Left lung (tissue), 10 donors: ENCODE data around the gene HMGN4. TPM values are rescaled to one million over a fixed set of nuclear protein-coding genes. Genes with fewer than 3 reads are reported as not detected.

Source experiments
- ATAC-seq: fragments of 200-7000 bp; cut with Tn5 transposase; one replicate; pipeline ENCODE4 v1.9.1; 2020; ENCODE audit warnings: moderate library complexity
- DNase-seq, 4 donors: peaks; one replicate each; pipeline ENCODE4 v3.0.0-alpha.2; 2013 to 2020
- H3K27ac ChIP-seq, 2 donors: fragments of 200-600 bp; sonication (generic) in 1 of 2; one replicate each; pipeline versions ENCODE4 v1.5.0 to v1.8.0; 2020 to 2021
- H3K27me3 ChIP-seq, 2 donors: fragments of 200-600 bp; sonication (generic) in 1 of 2; one replicate each; pipeline versions ENCODE4 v1.5.0 to v1.8.0; 2020 to 2021
- H3K36me3 ChIP-seq, 2 donors: fragments of 200-600 bp; sonication (generic) in 1 of 2; one replicate each; pipeline versions ENCODE4 v1.5.0 to v1.8.0; 2020 to 2021
- H3K4me1 ChIP-seq, 2 donors: fragments of 200-600 bp; one replicate each; pipeline ENCODE4 v1.8.0; 2021
- H3K4me3 ChIP-seq, 2 donors: fragments of 200-600 bp; sonication (generic) in 1 of 2; one replicate each; pipeline versions ENCODE4 v1.5.0 to v1.8.0; 2020 to 2021; ENCODE audit warnings: mild to moderate bottlenecking in 1 of 2
- H3K9me3 ChIP-seq, 2 donors: fragments of 200-600 bp; sonication (generic) in 1 of 2; one replicate each; pipeline versions ENCODE4 v1.5.0 to v1.8.0; 2020 to 2021
- CTCF ChIP-seq, 2 donors: fragments of 200-600 bp; sonication (generic) in 1 of 2; IDR thresholded peaks; one replicate each; pipeline versions ENCODE4 v1.5.0 to v1.8.0; 2021; ENCODE audit warnings: antibody characterized with exemption in 2 of 2
- intact Hi-C, 2 donors: fragments of 100-400 bp; cut with DNase I; formaldehyde crosslinking; loops; one replicate each; pipeline versions ENCODE4 v1.11.2 to v1.14.2; 2022
- polyA plus RNA-seq, 6 donors: library from polyadenylated mRNA; unstranded; fragments of 120-200 nt; gene quantifications; one replicate each; pipeline ENCODE4 v1.2.1, GENCODE V29; 2013; ENCODE audit not compliant: insufficient read length in 6 of 6
- total RNA-seq, 2 donors: library from RNA; stranded (reverse); fragmentation: NEBNext Ultra II Directional; extraction: Animal tissue kit (Norgen Biotek cat#: 25700); gene quantifications; one replicate each; pipeline ENCODE4 v1.2.1, GENCODE V29; 2021
- donor health status: DM: no; HTN: yes; CAD: no.
- donor health status: DM: no; HTN: no; CAD: no.

Gene HMGN4
- total and polyA plus RNA-seq, 8 donors, result 41.2 to 83.1 (median 76.2) TPM

- no peak for TF ChIP-seq CTCF (IDR thresholded peaks at IDR 0.05)
- no peak for DNase-seq
- Histone ChIP-seq H3K36me3 (no peaks in the 10 kb centered on the region), H3K27ac (no peak overlapping the region), H3K9me3 (no peaks in the 10 kb centered on the region), H3K4me3 (no peak overlapping the region), H3K27me3 (no peaks in the 10 kb centered on the region), H3K4me1 (peaks cover 0 to 6% of the 10 kb centered on the region in 2 donors)
- no peak for ATAC-seq
- intact Hi-C loops, result no loop called here
Observed at GRCh38 chr6:26516481-26517427, 21.4 kb upstream of the HMGN4 start.

- Histone ChIP-seq H3K9me3 (no peaks in the 10 kb centered on the region), H3K4me1 (peaks cover 4 to 24% of the 10 kb centered on the region in 2 donors), H3K27ac (no peak overlapping the region), H3K36me3 (no peaks in the 10 kb centered on the region), H3K4me3 (no peak overlapping the region), H3K27me3 (no peaks in the 10 kb centered on the region)
- no peak for TF ChIP-seq CTCF (IDR thresholded peaks at IDR 0.05)
- ATAC-seq, result no peak
- DNase-seq, result no peak
- intact Hi-C loops, result no loop called here
Observed at GRCh38 chr6:26519359-26519758, 18.8 kb upstream of the HMGN4 start.

GRCh38 chr6:26520237-26520849, 17.8 kb upstream of the HMGN4 start:
- DNase-seq, result peak in 1 of 4 donors; percentile 75
- Histone ChIP-seq H3K36me3 (no peaks in the 10 kb centered on the region), H3K9me3 (no peaks in the 10 kb centered on the region), H3K27me3 (no peaks in the 10 kb centered on the region), H3K27ac (peak overlapping the region; percentile 98), H3K4me3 (peak overlapping the region; percentile 33 to 50), H3K4me1 (peaks cover 4 to 27% of the 10 kb centered on the region in 2 donors)
- TF ChIP-seq CTCF (IDR thresholded peaks at IDR 0.05), result no peak
- peak; percentile 14 for ATAC-seq
- intact Hi-C loops, result no loop called here

GRCh38 chr6:26520850-26521599, 17.1 kb upstream of the HMGN4 start:
- H3K4me3 ChIP-seq, result peak overlapping the region; percentile 42 to 50
- no peaks in the 10 kb centered on the region for H3K36me3 ChIP-seq
- peak; percentile 83 for ATAC-seq
- no peak for TF ChIP-seq CTCF (IDR thresholded peaks at IDR 0.05)
- peak overlapping the region; percentile 98 for H3K27ac ChIP-seq
- peaks cover 4 to 27% of the 10 kb centered on the region in 2 donors for H3K4me1 ChIP-seq
- H3K9me3 ChIP-seq, result no peaks in the 10 kb centered on the region
- intact Hi-C loops, result no loop called here
- peak; percentile 87 to 97 (median 92) for DNase-seq
- H3K27me3 ChIP-seq, result no peaks in the 10 kb centered on the region
